Measurements from ENCODE around the gene RAB1B.
A peak's percentile ranks its signal among the peaks of the same experiment; 100 is the strongest.

The RAB1B gene

GRCh38 chr11:66282468-66283455 lies 14.3 kb downstream of the RAB1B start:
- no peaks in the 10 kb centered on the region for H4K20me1 ChIP-seq (ENCODE audit: control insufficient read depth, insufficient read depth, low read depth, low read length)

GRCh38 chr11:66283461-66284105 lies 15.1 kb downstream of the RAB1B start:
- Histone ChIP-seq H3F3A (ENCODE audit: control insufficient read depth, insufficient read depth) (peaks cover 3% of the 10 kb centered on the region; the same call in 1 of the 2 replicates), H3K4me2 (ENCODE audit: low read length) (no peak overlapping the region), H3K4me3 (ENCODE audit: low read length) (no peak overlapping the region), H4K20me1 (ENCODE audit: control insufficient read depth, insufficient read depth, low read depth, low read length) (no peaks in the 10 kb centered on the region), H3K4me1 (ENCODE audit: control insufficient read depth, low read length) (peaks cover 37% of the 10 kb centered on the region), H3K9me3 (ENCODE audit: control insufficient read depth, insufficient read depth, low read length) (no peaks in the 10 kb centered on the region), H3K27me3 (ENCODE audit: control insufficient read depth, low read length) (no peaks in the 10 kb centered on the region), H3K27ac (ENCODE audit: low read depth, low read length) (no peak overlapping the region), H3K9me2 (replicated peaks; ENCODE audit: control insufficient read depth, low read length) (no peaks in the 10 kb centered on the region), H3K36me3 (ENCODE audit: control insufficient read depth, low read length) (peaks cover 5% of the 10 kb centered on the region), H3K79me2 (ENCODE audit: control insufficient read depth, low read length) (peaks cover 14% of the 10 kb centered on the region)
- no peak for TF ChIP-seq EZH2phosphoT487 (IDR thresholded peaks at IDR 0.05; ENCODE audit: borderline replicate concordance, low read length)
- TF ChIP-seq CTCF (IDR thresholded peaks at IDR 0.05; ENCODE audit: low read depth, low read length, poor library complexity, severe bottlenecking), result no peak

More at GRCh38 chr11:66282468-66283455, 14.3 kb downstream of the RAB1B start:
- Histone ChIP-seq H3K36me3 (ENCODE audit: control insufficient read depth, low read length) (peaks cover 3% of the 10 kb centered on the region; the same call in 1 of the 2 replicates), H3K79me2 (ENCODE audit: control insufficient read depth, low read length) (peaks cover 6% of the 10 kb centered on the region), H3K27me3 (ENCODE audit: control insufficient read depth, low read length) (no peaks in the 10 kb centered on the region), H3K9me3 (ENCODE audit: control insufficient read depth, insufficient read depth, low read length) (no peaks in the 10 kb centered on the region), H3K9me2 (replicated peaks; ENCODE audit: control insufficient read depth, low read length) (no peaks in the 10 kb centered on the region), H3K4me1 (ENCODE audit: control insufficient read depth, low read length) (peaks cover 35% of the 10 kb centered on the region), H3K4me3 (ENCODE audit: low read length) (peak overlapping the region; percentile 44; the same call in 1 of the 2 replicates), H3K27ac (ENCODE audit: low read depth, low read length) (peak overlapping the region; percentile 18; the same call in 1 of the 2 replicates), H3K4me2 (ENCODE audit: low read length) (peak overlapping the region; percentile 66), H3F3A (ENCODE audit: control insufficient read depth, insufficient read depth) (peaks cover 3% of the 10 kb centered on the region; the same call in 1 of the 2 replicates)
- TF ChIP-seq CTCF (IDR thresholded peaks at IDR 0.05; ENCODE audit: low read depth, low read length, poor library complexity, severe bottlenecking) (peak; percentile 92), EZH2phosphoT487 (IDR thresholded peaks at IDR 0.05; ENCODE audit: borderline replicate concordance, low read length) (no peak)

GRCh38 chr11:66284526-66285078 lies 16.2 kb downstream of the RAB1B start:
- Histone ChIP-seq H3K4me3 (ENCODE audit: low read length) (no peak overlapping the region), H3K9me3 (ENCODE audit: control insufficient read depth, insufficient read depth, low read length) (no peaks in the 10 kb centered on the region), H3K4me2 (ENCODE audit: low read length) (no peak overlapping the region), H3K36me3 (ENCODE audit: control insufficient read depth, low read length) (peaks cover 7% of the 10 kb centered on the region), H3K27me3 (ENCODE audit: control insufficient read depth, low read length) (no peaks in the 10 kb centered on the region), H3K9me2 (replicated peaks; ENCODE audit: control insufficient read depth, low read length) (no peaks in the 10 kb centered on the region), H3K27ac (ENCODE audit: low read depth, low read length) (no peak overlapping the region), H3K79me2 (ENCODE audit: control insufficient read depth, low read length) (peaks cover 17% of the 10 kb centered on the region), H3K4me1 (ENCODE audit: control insufficient read depth, low read length) (peaks cover 34% of the 10 kb centered on the region), H4K20me1 (ENCODE audit: control insufficient read depth, insufficient read depth, low read depth, low read length) (no peaks in the 10 kb centered on the region), H3F3A (ENCODE audit: control insufficient read depth, insufficient read depth) (peaks cover 3% of the 10 kb centered on the region; the same call in 1 of the 2 replicates)
- TF ChIP-seq CTCF (IDR thresholded peaks at IDR 0.05; ENCODE audit: low read depth, low read length, poor library complexity, severe bottlenecking) (no peak), EZH2phosphoT487 (IDR thresholded peaks at IDR 0.05; ENCODE audit: borderline replicate concordance, low read length) (no peak)

Data from DOHH2 (cell line).